Skeletal muscle satellite cell (primary cell): ENCODE results near the gene TRAPPC6A. TPM values are rescaled to one million over a fixed set of nuclear protein-coding genes. Genes with fewer than 3 reads are reported as not detected.
A peak's percentile ranks its signal among the peaks of the same experiment; 100 is the strongest.

Experiments
- H3K27me3 ChIP-seq: 2 replicates; pipeline ENCODE4 v1.7.0; 2013; ENCODE audit warnings: low read length; ENCODE audit not compliant: control insufficient read depth, insufficient read depth
- H3K36me3 ChIP-seq: 2 replicates; pipeline ENCODE4 v1.7.0; 2013; ENCODE audit warnings: mild to moderate bottlenecking, control low read depth, low read length; ENCODE audit not compliant: insufficient read depth
- H3K4me1 ChIP-seq: 2 replicates; pipeline ENCODE4 v1.7.0; 2013; ENCODE audit warnings: low read length; ENCODE audit not compliant: control insufficient read depth, insufficient read depth
- H3K4me2 ChIP-seq: 2 replicates; pipeline ENCODE4 v1.7.0; 2013; ENCODE audit warnings: mild to moderate bottlenecking, low read length
- H3K4me3 ChIP-seq: 2 replicates; pipeline ENCODE4 v1.7.0; 2013; ENCODE audit warnings: low read length
- H3K9ac ChIP-seq: 2 replicates; pipeline ENCODE4 v1.7.0; 2013; ENCODE audit warnings: mild to moderate bottlenecking, low read depth, low read length, moderate library complexity
- H3K9me3 ChIP-seq: replicated peaks from 2 replicates; pipeline ENCODE4 v1.7.0; 2013; ENCODE audit warnings: mild to moderate bottlenecking, control low read depth, low read length
- total RNA-seq: library from RNA; depleted of rRNA; stranded (reverse); fragments of >200 nt; gene quantifications from 2 replicates; pipeline ENCODE4 v1.2.3, GENCODE V29; 2012; rRNA removed

The TRAPPC6A gene, protein sequence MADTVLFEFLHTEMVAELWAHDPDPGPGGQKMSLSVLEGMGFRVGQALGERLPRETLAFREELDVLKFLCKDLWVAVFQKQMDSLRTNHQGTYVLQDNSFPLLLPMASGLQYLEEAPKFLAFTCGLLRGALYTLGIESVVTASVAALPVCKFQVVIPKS
- 6.6 and 9.4 TPM in 2 replicates for total RNA-seq

DNA sequence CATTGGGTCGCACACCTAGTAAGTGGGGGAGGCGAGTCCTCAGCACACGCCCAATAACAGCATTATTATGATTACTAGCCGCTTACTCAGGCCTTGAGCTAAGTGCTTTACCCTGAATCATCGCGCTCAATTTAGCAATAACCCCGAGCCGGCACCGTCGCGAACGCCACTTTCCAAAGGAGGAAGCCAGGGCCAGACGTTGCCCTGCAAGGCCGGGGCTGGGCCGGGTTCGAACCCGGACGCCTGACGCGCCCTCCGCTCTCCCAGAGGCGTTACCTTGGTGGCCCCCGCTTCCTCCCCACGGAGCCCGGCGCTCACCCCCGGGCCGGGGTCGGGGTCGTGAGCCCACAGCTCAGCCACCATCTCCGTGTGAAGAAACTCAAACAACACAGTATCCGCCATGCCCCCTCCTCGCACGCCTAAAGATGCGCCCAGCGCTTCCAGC, at the start of gene TRAPPC6A:
Gene TRAPPC6A, minus strand, starts transcription at position 421 of the 445 bp plus-strand sequence. Its CDS starts 19 bp downstream, at position 402.
- peaks cover 36% of the 10 kb centered on the region for H3K4me1 ChIP-seq
- H3K27me3 ChIP-seq: no peaks in the 10 kb centered on the region
- peak within 1 kb of the TSS; percentile 88 for H3K4me2 ChIP-seq
- no peaks in the 10 kb centered on the region for H3K36me3 ChIP-seq
- H3K4me3 ChIP-seq: peak within 1 kb of the TSS; percentile 86
- peak within 1 kb of the TSS; percentile 88 for H3K9ac ChIP-seq
- no peaks in the 10 kb centered on the region for H3K9me3 ChIP-seq

DNA sequence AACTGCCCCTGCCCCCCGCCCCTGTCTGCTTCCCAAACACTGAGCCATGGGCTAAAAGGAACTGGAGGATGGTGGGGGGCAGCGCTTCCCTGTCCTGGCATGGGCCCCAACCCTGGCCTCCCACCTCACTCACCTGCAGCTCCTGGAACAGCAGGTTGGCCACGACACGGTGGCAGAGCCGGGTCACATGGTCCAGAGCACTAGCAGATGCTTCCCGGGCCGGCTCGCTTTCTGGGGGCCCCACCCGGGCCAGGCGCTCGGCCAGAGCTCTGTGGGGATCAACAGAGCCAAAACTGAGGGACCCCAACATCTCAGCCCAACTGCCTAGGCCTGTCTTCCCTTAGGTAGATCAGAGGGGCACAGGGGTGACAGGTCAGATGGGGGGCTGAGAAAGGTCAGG, 46.6 kb upstream of the TRAPPC6A start:
- no peaks in the 10 kb centered on the region for H3K9me3 ChIP-seq
- peaks cover 25% of the 10 kb centered on the region for H3K27me3 ChIP-seq
- H3K4me3 ChIP-seq: no peak overlapping the region
- H3K9ac ChIP-seq: no peak overlapping the region
- no peaks in the 10 kb centered on the region for H3K4me1 ChIP-seq
- H3K36me3 ChIP-seq: no peaks in the 10 kb centered on the region
- no peak overlapping the region for H3K4me2 ChIP-seq

DNA sequence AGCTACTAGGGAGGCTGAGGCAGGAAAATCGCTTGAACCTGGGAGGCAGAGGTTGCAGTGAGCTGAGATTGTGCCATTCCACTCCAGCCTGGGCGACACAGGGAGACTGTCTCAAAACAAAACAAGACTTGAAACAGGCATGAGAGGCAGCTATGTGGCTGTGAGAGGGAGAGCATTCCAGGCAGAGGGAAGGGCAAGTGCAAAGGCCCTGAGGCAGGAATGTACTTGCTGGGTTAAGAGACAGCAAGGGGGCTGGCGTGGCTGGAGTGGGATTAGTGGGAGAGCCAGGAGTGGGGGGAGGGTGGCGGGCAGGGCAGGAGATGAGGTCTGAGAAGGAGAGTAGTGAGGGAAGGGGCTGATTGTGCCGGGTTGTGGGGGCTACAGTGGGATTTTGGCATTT, 45.8 kb upstream of the TRAPPC6A start:
- no peaks in the 10 kb centered on the region for H3K36me3 ChIP-seq
- no peaks in the 10 kb centered on the region for H3K4me1 ChIP-seq
- H3K9me3 ChIP-seq: no peaks in the 10 kb centered on the region
- no peak overlapping the region for H3K4me2 ChIP-seq
- peaks cover 32% of the 10 kb centered on the region for H3K27me3 ChIP-seq
- no peak overlapping the region for H3K9ac ChIP-seq
- H3K4me3 ChIP-seq: no peak overlapping the region

DNA sequence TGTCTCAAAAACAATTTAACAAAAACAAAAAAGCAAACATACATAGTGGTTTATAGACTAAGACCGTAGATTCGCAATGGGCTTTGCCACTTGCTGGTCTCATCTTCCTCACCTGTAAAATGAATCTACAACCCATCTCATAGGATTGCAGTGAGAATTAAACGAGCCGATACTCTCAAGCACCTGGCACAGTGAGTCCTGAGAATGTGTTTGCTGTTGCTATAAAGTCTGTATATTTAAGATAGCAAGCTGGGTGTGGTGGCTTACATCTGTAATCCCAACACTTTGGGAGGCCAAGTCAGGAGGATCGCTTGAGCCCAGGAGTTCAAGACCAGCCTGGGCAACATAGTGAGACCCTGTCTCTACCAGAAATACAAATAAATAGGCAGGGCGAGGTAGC, 44.7 kb upstream of the TRAPPC6A start:
- H3K27me3 ChIP-seq: peaks cover 43% of the 10 kb centered on the region
- no peak overlapping the region for H3K4me2 ChIP-seq
- no peaks in the 10 kb centered on the region for H3K9me3 ChIP-seq
- no peak overlapping the region for H3K4me3 ChIP-seq
- no peak overlapping the region for H3K9ac ChIP-seq
- H3K4me1 ChIP-seq: no peaks in the 10 kb centered on the region
- H3K36me3 ChIP-seq: no peaks in the 10 kb centered on the region

DNA sequence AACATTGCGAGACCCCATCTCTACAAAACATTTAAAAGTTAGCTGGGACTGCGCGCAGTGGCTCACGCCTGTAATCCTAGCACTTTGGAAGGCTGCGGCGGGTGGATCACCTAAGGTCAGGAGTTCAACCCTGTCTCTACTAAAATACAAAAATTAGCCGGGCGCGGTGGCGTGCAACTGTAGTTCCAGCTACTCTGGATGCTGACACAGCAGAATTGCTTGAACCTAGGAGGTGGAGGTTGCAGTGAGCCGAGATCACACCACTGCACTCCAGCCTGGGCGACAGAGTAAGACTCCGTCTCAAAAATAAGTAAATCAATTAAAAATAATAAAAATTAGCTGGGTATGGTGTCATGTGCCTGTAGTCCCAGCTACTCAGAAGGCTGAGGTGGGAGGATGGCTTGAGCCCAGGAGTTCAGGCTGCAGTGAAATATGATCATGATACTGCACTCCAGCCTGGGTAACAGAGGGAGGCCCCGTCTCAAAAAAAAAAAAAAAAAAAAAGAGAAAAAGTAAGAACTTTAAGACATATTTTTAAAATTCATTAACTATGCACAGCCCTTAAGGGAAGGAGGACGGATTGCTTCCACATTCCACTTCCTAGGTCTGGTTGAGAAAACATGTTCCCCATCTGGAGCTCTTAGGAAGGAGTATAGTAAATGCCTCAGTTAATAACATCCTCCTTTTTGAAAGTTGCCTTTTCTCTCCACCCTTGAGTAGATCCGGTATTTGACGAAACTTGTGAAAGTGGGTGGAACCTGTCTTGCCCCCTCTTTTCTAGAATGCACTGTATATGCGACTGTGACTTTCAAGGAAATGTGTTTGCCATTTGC, 41.1 kb upstream of the TRAPPC6A start:
- Histone ChIP-seq H3K9me3 (no peaks in the 10 kb centered on the region), H3K9ac (no peak overlapping the region), H3K36me3 (no peaks in the 10 kb centered on the region), H3K4me2 (no peak overlapping the region), H3K4me3 (no peak overlapping the region), H3K4me1 (peaks cover 3% of the 10 kb centered on the region), H3K27me3 (peaks cover 72% of the 10 kb centered on the region)

DNA sequence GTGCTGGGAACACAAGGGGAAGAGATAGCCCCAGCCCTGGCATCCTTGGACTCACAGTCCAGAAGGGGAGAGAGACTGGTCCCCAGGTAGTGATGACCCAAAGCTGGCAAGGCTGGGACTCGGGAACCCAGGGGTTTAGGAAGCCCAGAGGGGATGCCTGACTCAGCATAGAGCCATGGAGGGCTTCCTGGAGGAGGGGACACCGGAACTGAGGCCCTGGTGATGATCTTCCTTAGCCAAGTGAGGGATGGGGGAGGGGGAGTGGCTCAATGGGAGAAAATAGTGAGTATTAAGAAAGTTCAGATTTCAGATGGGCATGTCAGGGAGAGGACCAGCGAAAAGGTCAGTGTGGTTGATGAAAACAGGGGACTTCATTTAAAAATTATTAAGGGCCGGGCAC, 40.4 kb upstream of the TRAPPC6A start:
- Histone ChIP-seq H3K9ac (no peak overlapping the region), H3K4me1 (peaks cover 3% of the 10 kb centered on the region), H3K36me3 (no peaks in the 10 kb centered on the region), H3K27me3 (peaks cover 75% of the 10 kb centered on the region), H3K9me3 (no peaks in the 10 kb centered on the region), H3K4me2 (no peak overlapping the region), H3K4me3 (no peak overlapping the region)

DNA sequence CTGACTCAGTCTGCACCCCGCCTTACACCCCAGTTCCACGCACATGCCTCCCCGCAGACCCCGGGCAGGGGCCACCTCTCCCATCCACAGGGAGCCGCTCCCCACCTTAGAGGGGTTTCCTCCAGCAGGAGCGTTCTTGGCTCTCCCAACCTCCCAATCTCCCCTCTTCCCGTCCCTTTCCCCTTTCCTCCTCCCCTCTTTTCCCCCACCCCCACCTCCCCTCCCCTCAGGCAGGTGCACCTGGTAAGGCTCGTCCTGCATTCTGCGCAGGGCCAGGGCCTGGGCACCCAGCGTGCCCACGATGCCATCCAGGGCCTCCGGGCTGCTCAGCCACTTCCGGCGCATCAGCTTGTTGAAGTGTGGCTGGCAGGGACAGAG, 39.9 kb upstream of the TRAPPC6A start:
- no peak overlapping the region for H3K4me3 ChIP-seq
- no peaks in the 10 kb centered on the region for H3K36me3 ChIP-seq
- peaks cover 3% of the 10 kb centered on the region for H3K4me1 ChIP-seq
- H3K4me2 ChIP-seq: peak overlapping the region; percentile 75
- H3K9me3 ChIP-seq: no peaks in the 10 kb centered on the region
- no peak overlapping the region for H3K9ac ChIP-seq
- H3K27me3 ChIP-seq: peaks cover 78% of the 10 kb centered on the region

DNA sequence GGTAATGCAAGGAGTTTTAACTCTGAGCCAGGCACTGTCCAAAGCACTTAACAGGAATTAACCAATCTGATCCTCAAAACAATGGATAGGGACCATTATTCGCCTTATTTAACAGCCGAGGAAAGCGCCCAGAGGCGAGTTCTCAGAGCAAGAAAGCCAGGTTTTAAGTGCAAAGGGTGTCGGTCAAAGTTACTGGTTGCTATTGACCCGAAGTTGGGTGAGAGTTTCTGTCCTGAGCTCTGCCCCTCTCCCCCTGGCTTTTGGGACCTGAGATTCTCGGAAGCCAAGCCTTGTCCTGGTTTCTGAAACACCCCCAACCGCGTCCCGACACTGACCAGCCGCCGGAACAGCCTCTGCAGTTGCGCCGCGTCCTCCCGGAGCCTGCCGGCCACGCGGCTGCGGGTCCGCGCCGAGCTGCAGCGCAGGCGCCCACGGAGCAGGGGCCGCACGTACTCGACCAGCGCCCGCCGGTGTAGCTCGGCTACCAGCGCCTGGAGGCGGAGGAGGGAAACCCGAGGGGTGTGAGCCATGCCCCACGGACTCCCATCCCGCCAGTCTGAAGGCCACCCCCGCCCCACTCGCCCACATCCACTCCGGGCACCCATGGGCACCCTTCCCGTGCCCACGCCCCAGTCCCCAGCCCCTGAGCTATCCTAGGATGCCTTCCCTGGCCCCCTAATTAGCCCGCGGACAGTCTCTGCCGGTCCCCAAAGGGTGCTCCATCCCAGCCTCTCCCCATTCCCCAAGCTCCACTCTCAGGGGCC, 39.3 kb upstream of the TRAPPC6A start:
- Histone ChIP-seq H3K4me2 (peak overlapping the region; percentile 75), H3K36me3 (no peaks in the 10 kb centered on the region), H3K9me3 (no peaks in the 10 kb centered on the region), H3K9ac (no peak overlapping the region), H3K27me3 (peaks cover 72% of the 10 kb centered on the region), H3K4me3 (peak overlapping the region; percentile 49), H3K4me1 (peaks cover 3% of the 10 kb centered on the region)

DNA sequence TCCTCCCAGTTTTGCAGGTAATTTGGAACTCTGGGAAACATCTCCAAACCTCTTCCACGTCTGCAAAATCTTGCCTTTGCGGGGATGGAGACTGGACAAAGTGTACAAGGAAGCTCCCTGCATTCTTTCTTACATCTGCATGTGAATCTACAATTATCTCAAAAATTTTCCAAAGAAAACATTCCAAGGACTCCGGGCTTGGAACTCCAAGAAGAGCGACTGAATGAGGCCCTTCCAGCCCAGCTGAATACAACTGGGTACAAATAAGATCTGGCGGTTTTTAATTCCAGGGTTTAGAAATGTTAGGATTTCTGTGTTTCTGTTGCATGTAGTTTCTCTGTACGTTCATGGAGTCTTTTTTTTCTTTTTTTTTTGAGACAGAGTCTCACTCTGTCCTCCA, 38.6 kb upstream of the TRAPPC6A start:
- H3K9me3 ChIP-seq: no peaks in the 10 kb centered on the region

DNA sequence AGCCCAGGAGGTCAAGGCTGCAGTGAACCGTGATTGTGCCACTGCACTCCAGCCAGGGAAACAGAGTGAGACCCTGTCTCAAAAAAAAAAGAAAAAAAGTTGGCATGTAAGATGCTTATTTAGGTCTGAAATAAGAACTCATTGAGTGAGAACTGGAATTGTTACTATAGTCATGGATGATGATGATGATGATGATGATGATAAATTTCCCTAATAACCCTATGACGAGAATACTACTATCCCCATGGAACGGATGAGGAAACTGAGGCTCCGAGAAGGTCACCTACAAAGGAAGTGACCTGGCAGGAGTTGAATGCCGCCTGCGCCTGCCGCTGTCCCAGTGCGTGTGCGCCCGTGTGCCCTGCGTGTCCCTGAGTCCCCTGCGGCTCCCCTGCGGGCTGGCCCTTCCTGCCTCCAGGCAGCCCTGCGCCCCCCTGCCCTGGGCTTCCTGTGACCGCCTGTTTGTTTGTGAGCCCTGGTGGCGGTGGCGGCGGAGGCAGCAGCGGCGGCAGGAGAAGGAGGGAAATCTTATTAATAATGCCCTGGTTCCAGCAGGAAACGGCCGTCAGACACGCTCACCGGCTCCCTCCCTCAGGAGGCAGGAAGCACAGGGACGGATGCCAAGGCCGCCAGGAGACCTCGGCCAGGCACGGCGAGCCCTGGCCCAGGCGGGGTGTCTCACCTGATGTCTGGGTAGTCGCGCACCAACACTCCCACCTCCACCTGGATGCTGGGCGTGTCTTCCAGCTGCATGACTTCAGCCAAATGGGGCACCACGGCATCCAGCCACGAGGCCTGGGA, 37.6 kb upstream of the TRAPPC6A start:
- Histone ChIP-seq H3K9ac (no peak overlapping the region), H3K9me3 (no peaks in the 10 kb centered on the region), H3K36me3 (no peaks in the 10 kb centered on the region), H3K4me2 (no peak overlapping the region), H3K4me1 (peaks cover 3% of the 10 kb centered on the region), H3K4me3 (no peak overlapping the region), H3K27me3 (peaks cover 64% of the 10 kb centered on the region)

More for the DNA sequence above, 38.6 kb upstream of the TRAPPC6A start:
- Histone ChIP-seq H3K27me3 (peaks cover 69% of the 10 kb centered on the region), H3K4me1 (peaks cover 3% of the 10 kb centered on the region), H3K4me2 (no peak overlapping the region), H3K36me3 (no peaks in the 10 kb centered on the region), H3K9ac (no peak overlapping the region), H3K4me3 (no peak overlapping the region)

DNA sequence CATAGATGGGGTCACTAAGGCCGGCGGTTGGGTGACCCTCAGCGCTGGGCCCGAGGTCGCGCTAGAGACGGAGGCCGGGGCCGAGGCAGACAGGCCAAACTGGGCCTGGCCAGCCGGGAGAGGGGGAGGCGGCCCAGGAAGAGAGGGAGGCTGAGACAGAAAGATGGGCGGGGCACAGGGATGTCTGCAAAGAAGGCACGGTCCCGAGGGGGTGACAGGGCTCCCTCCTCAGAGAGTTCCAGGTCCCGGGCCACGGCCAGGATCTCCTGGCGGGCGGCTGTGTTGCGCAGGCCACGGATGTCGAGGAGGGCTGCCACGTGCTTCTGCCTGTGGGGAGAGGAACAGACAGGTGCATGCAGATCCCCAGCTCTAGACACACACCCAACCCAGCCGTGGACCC, 35.0 kb upstream of the TRAPPC6A start:
- H3K27me3 ChIP-seq: peaks cover 46% of the 10 kb centered on the region
- H3K4me2 ChIP-seq: no peak overlapping the region
- H3K9me3 ChIP-seq: no peaks in the 10 kb centered on the region
- no peak overlapping the region for H3K9ac ChIP-seq
- H3K4me1 ChIP-seq: peaks cover 3% of the 10 kb centered on the region
- H3K4me3 ChIP-seq: no peak overlapping the region
- H3K36me3 ChIP-seq: no peaks in the 10 kb centered on the region
